OCI-LY1 (cell line): ENCODE results near the gene HLA-DQA2.

Source experiments
- H2AFZ ChIP-seq: fragments of 200-600 bp; sonication (generic), shearing (Covaris generic); 2 replicates; pipeline ENCODE4 v1.6.0; 2014; ENCODE audit warnings: antibody characterized with exemption, mild to moderate bottlenecking, low read length
- H3F3A ChIP-seq: fragments of 200-600 bp; sonication (generic), shearing (Covaris generic); 2 replicates; pipeline ENCODE4 v1.6.0; 2014; ENCODE audit warnings: mild to moderate bottlenecking, antibody characterized with exemption, low read length, moderate library complexity; ENCODE audit not compliant: insufficient read depth
- H3K27ac ChIP-seq: fragments of 200-600 bp; sonication (generic); 2 replicates; pipeline ENCODE4 v1.5.1; 2014; ENCODE audit warnings: low read length, mixed run types, mild to moderate bottlenecking, low read depth; ENCODE audit not compliant: poor library complexity, severe bottlenecking
- H3K27me3 ChIP-seq: fragments of 200-600 bp; sonication (generic); 2 replicates; pipeline ENCODE4 v1.6.0; 2014; ENCODE audit warnings: antibody characterized with exemption, mild to moderate bottlenecking, low read length, moderate library complexity; ENCODE audit not compliant: insufficient read depth
- H3K36me3 ChIP-seq: fragments of 200-600 bp; sonication (generic); 2 replicates; pipeline ENCODE4 v1.6.1; 2014; ENCODE audit warnings: mild to moderate bottlenecking, antibody characterized with exemption, low read length, moderate library complexity, mixed read lengths; ENCODE audit not compliant: insufficient read depth
- H3K4me1 ChIP-seq: fragments of 200-600 bp; sonication (generic); 2 replicates; pipeline ENCODE4 v1.5.1; 2014; ENCODE audit warnings: mild to moderate bottlenecking, low read length, moderate library complexity; ENCODE audit not compliant: insufficient read depth, severe bottlenecking
- H3K4me2 ChIP-seq: fragments of 200-600 bp; sonication (generic), shearing (Covaris generic); 2 replicates; pipeline ENCODE4 v1.6.1; 2014; ENCODE audit warnings: low read length
- H3K4me3 ChIP-seq: fragments of 200-600 bp; sonication (generic); 2 replicates; pipeline ENCODE4 v1.5.1; 2014; ENCODE audit warnings: low read length, low read depth, mild to moderate bottlenecking, mixed read lengths; ENCODE audit not compliant: poor library complexity, severe bottlenecking
- H3K79me2 ChIP-seq: fragments of 200-600 bp; shearing (Covaris generic); 2 replicates; pipeline ENCODE4 v1.6.1; 2016; ENCODE audit warnings: mixed run types, low read length, mixed read lengths; ENCODE audit not compliant: insufficient read depth
- H3K9ac ChIP-seq: fragments of 200-600 bp; sonication (generic), shearing (Covaris generic); 2 replicates; pipeline ENCODE4 v1.6.1; 2014; ENCODE audit warnings: mild to moderate bottlenecking, low read length, mixed read lengths
- H3K9me2 ChIP-seq: fragments of 200-600 bp; sonication (generic), shearing (Covaris generic); 2 replicates; pipeline ENCODE4 v1.6.1; 2014; ENCODE audit warnings: low read depth, mild to moderate bottlenecking, low read length, mixed read lengths
- H3K9me3 ChIP-seq: fragments of 200-600 bp; shearing (Covaris generic); 2 replicates; pipeline ENCODE4 v1.6.1; 2014; ENCODE audit warnings: low read length, mixed read lengths
- H4K20me1 ChIP-seq: fragments of 200-600 bp; sonication (generic), shearing (Covaris generic); 2 replicates; pipeline ENCODE4 v1.6.0; 2016; ENCODE audit warnings: mild to moderate bottlenecking, low read length; ENCODE audit not compliant: insufficient read depth
- CTCF ChIP-seq: fragments of 200-600 bp; sonication (generic), shearing (Covaris generic); IDR thresholded peaks from 2 replicates; pipeline ENCODE4 v1.5.1; 2017; ENCODE audit warnings: mild to moderate bottlenecking, antibody characterized with exemption, low read length, moderate library complexity, mixed read lengths
- EZH2 ChIP-seq: fragments of 200-600 bp; sonication (generic), shearing (Covaris generic); IDR thresholded peaks from 2 replicates; pipeline ENCODE4 v1.8.0; 2017; ENCODE audit warnings: borderline replicate concordance, mixed run types, mild to moderate bottlenecking, antibody characterized with exemption, low read length, moderate library complexity, mixed read lengths

Gene HLA-DQA2

DNA sequence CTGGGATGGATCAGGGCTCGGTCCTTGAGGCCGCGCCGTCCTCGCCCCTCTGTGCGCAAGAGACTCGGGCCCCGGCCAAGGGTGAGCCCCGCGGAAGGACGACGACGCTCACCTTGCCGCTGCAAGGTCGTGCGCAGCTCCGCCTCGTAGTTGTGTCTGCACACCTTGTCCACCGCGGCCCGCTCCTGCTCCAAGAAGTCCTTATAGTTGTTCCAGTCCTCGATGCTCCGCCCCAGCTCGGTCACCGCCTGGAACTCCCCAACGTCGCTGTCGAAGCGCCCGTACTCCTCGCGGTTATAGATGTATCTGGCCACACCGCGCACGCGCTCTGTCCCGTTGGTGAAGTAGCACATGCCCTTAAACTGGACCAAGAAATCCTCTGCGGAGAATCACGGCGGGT lies 20.4 kb downstream of the HLA-DQA2 start:
- no peak overlapping the region for H3K27ac ChIP-seq
- H4K20me1 ChIP-seq = no peaks in the 10 kb centered on the region
- no peak overlapping the region for H2AFZ ChIP-seq
- no peaks in the 10 kb centered on the region for H3K4me1 ChIP-seq
- H3K9me3 ChIP-seq = no peaks in the 10 kb centered on the region
- no peaks in the 10 kb centered on the region for H3F3A ChIP-seq
- no peak overlapping the region for H3K4me2 ChIP-seq
- no peak overlapping the region for H3K4me3 ChIP-seq
- no peak for TF ChIP-seq EZH2
- H3K36me3 ChIP-seq = no peaks in the 10 kb centered on the region
- no peaks in the 10 kb centered on the region for H3K27me3 ChIP-seq
- no peaks in the 10 kb centered on the region for H3K9me2 ChIP-seq
- no peak overlapping the region for H3K9ac ChIP-seq
- H3K79me2 ChIP-seq = no peaks in the 10 kb centered on the region

DNA sequence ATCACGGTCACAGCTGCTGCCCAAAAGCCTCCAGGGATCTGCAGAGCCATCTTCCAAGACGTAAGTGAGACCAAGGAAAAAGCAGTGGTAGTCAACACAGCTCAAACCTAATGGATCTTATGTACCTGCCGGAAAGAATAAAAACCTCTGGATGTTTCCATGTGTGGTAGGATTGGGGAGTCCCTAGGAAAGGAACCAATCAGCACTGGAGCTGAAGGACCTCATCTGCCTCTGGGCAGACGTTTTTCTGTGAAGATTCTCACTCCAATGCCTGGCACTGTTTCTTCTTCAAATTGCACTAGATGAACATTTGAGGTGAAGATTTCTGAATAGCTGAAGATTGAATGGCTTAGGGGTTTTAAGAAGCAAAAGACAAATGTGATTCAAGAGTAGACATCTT lies 22.2 kb downstream of the HLA-DQA2 start, which contains the start of gene HLA-DQB2:
Gene HLA-DQB2 (minus strand): TSS at position 112 of the 400 bp plus-strand sequence. CDS start 62 bp downstream, at position 50.
- H3K9me2 ChIP-seq = no peaks in the 10 kb centered on the region
- H3K4me2 ChIP-seq = no peak within 1 kb of the TSS
- no peaks in the 10 kb centered on the region for H3K36me3 ChIP-seq
- no peak for TF ChIP-seq EZH2
- no peak for TF ChIP-seq CTCF
- no peaks in the 10 kb centered on the region for H3F3A ChIP-seq
- H3K4me1 ChIP-seq = no peaks in the 10 kb centered on the region
- H3K9ac ChIP-seq = no peak within 1 kb of the TSS
- no peak within 1 kb of the TSS for H3K4me3 ChIP-seq
- no peaks in the 10 kb centered on the region for H3K27me3 ChIP-seq
- H3K79me2 ChIP-seq = no peaks in the 10 kb centered on the region
- H3K9me3 ChIP-seq = no peaks in the 10 kb centered on the region
- H2AFZ ChIP-seq = no peak within 1 kb of the TSS
- no peaks in the 10 kb centered on the region for H4K20me1 ChIP-seq
- no peak within 1 kb of the TSS for H3K27ac ChIP-seq

DNA sequence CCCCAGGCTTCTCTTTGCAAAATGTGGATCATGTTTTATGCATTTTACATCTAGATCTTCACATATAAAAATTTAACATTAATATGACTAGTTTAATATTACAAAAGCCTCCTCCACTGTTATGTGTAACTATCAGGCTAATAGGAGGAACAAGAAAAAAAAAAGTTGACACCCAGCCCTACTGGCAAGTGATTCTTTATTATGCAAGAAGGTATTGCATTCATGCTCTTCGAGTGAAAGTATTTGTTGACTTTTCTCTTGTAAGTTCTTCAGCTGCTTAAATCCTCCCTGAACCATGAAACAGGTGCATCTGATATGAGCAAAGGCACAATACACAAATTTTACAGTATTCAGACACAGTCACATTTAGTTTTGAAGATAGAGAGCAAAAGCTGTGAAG lies 22.9 kb downstream of the HLA-DQA2 start:
- no peak overlapping the region for H3K4me3 ChIP-seq
- H3K36me3 ChIP-seq = no peaks in the 10 kb centered on the region
- H3K79me2 ChIP-seq = no peaks in the 10 kb centered on the region
- H3K4me2 ChIP-seq = no peak overlapping the region
- H4K20me1 ChIP-seq = no peaks in the 10 kb centered on the region
- no peaks in the 10 kb centered on the region for H3K9me2 ChIP-seq
- no peak overlapping the region for H2AFZ ChIP-seq
- H3K27me3 ChIP-seq = no peaks in the 10 kb centered on the region
- no peaks in the 10 kb centered on the region for H3F3A ChIP-seq
- H3K27ac ChIP-seq = no peak overlapping the region
- TF ChIP-seq CTCF (no peak), EZH2 (no peak)
- H3K9me3 ChIP-seq = no peaks in the 10 kb centered on the region
- no peak overlapping the region for H3K9ac ChIP-seq
- H3K4me1 ChIP-seq = no peaks in the 10 kb centered on the region

DNA sequence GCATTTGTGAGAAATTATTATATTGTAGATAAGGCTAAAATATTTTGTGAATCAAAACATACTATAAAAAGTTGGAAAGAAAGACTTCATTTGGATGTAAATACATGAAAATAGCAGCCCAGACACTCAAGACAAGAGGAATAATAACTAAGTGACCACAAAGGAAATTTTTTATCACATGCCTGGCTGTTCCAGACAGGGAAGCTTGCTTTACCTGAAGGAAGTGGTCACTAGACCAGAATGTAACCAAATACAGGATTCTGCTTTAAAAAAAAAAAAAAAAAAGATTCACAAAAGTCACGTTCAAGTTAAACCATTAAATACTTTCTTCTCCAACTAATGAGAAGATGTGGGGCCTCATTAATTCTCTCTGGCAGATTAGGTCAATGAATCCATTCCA lies 31.5 kb downstream of the HLA-DQA2 start:
- H3K9me3 ChIP-seq = no peaks in the 10 kb centered on the region
- H3K27ac ChIP-seq = no peak overlapping the region
- no peak overlapping the region for H3K4me2 ChIP-seq
- H3K4me1 ChIP-seq = no peaks in the 10 kb centered on the region
- H3F3A ChIP-seq = no peaks in the 10 kb centered on the region
- no peak overlapping the region for H2AFZ ChIP-seq
- H3K36me3 ChIP-seq = no peaks in the 10 kb centered on the region
- H3K79me2 ChIP-seq = no peaks in the 10 kb centered on the region
- no peaks in the 10 kb centered on the region for H4K20me1 ChIP-seq
- H3K9me2 ChIP-seq = no peaks in the 10 kb centered on the region
- no peaks in the 10 kb centered on the region for H3K27me3 ChIP-seq
- H3K9ac ChIP-seq = no peak overlapping the region
- H3K4me3 ChIP-seq = no peak overlapping the region
- TF ChIP-seq EZH2 (no peak), CTCF (no peak)
